Measurements from ENCODE around the gene NCBP2. TPM values are rescaled to one million over a fixed set of nuclear protein-coding genes. Genes with fewer than 3 reads are reported as not detected.

Gene NCBP2
- 57.8 and 74.8 TPM in 2 replicates for total RNA-seq

DNA sequence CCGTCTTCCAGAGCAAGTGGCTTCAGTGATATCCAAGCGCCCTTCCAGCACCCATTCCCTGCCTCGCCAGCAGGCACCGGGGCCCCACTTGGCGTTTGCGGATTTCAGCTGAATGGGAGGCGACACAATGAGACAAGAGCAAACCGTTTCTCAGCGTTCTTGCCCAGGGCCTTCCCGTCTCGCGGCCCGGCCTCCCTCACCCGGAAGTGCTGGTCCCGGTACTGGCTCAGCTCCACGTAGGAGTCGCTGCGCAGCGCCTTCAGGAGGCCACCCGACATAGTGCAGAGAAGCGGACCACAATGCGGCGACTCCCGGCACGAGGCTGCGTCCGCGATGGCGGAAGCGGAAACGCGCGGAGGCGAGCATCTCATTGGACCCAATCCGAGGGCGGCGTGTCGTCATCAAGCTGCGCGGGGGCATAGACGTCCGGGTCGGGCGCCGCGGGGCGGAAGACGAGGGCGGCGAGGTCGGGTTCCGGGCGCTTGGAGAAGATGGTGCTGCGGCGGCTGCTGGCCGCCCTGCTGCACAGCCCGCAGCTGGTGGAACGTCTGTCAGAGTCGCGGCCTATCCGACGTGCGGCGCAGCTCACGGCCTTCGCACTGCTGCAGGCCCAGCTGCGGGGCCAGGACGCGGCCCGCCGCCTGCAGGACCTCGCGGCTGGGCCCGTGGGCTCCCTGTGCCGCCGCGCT, at the start of gene NCBP2:
TSS of gene NCBP2 (minus strand) at position 303 of the 689 bp plus-strand sequence. CDS start at position 278, 25 bp downstream.

DNA sequence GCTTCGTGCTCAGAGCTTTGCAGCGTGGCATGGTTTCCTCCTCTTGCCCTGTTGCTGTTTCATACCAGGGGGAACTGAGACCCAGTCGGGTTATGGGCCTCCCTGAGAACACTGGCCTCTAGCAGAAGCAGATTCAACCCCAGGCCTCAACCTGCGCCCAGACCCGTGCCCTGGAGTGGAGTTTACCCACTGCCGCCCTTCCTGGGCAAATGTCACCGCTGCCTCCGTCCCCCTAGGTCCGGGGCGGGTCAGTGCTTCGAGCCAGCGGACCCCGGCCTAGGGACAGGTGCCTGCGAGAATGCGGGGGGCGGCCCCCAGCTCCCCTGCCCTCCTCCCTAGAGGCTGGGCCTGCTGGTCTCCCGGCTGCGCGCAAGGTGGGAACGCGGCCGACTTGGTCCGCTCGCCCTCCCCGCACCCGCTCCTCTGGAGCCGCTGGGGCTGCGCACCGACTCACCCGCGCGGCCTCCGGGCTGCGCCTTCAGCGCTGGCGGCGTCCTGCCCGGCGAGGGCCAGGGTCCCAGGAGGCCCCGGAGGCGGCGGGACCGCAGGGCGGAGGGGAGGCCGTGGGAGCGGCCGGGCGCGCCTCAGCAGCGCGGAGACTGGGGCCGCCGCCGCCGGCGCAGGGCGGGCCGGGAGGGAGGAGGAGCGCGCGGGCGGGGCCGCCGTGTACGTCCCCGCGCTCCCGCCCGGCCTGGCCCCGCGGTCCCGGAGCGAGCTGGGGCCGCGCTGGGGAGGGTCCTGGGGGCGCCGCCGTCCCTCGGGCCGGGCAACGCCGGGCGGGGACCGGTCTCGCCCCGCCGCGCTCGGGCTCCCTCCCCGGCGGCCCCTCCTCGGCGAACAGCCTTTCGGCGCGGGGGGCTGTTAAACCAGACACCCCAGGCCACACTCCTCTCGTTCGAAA, 26.2 kb upstream of the NCBP2 start, which contains the start of gene PIGZ:
TSS of gene PIGZ (minus strand) at position 601 of the 901 bp plus-strand sequence. CDS start 16,802 bp downstream, outside the sequence.

Other genes starting within 250 kb of the NCBP2 start
- 0.72 and 1.9 TPM in 2 replicates for gene CEP19, start 230.3 kb downstream of the NCBP2 start, total RNA-seq
- 21.0 and 27.5 TPM in 2 replicates for gene PIGX, start 230.2 kb downstream of the NCBP2 start, total RNA-seq
- 36.4 and 42.9 TPM in 2 replicates for gene PAK2, start 202.7 kb downstream of the NCBP2 start, total RNA-seq
- 36.1 and 39.9 TPM in 2 replicates for gene SENP5, start 74.6 kb downstream of the NCBP2 start, total RNA-seq
- gene PIGZ, start 26.3 kb upstream of the NCBP2 start, total RNA-seq, result 1.7 and 2.6 TPM in 2 replicates
- gene MELTF, start 87.3 kb upstream of the NCBP2 start, total RNA-seq, result 4.0 and 31.8 TPM in 2 replicates